Measurements from ENCODE around the gene CLCA4.

DNA sequence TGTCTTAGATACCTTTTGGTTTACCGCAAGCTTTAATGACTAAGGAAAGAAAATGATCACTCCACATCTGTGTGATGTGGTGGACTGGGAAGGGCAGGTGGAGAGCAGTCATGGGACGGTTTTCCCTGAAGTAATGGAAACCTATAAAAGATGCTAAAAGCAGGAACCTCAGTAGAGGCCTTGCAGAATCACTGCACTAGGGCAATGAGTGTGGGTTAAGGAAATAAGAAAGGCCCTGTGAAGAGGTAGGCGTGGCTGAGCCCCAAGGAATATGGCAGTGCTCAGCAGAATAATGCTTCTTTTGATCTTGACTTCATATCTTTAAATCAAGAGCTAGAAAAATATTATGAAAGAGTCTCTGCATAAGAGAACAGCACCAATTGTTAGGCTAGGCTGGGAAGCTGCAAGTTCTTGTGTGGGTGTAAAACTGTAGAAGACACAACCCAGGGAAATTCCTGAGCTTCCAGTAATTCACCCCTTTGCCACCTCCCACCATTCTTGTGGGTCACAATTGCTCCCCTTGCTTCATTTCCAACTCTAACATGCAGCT is 49.9 kb downstream of the CLCA4 start:
- TF ChIP-seq, protein P1, sequence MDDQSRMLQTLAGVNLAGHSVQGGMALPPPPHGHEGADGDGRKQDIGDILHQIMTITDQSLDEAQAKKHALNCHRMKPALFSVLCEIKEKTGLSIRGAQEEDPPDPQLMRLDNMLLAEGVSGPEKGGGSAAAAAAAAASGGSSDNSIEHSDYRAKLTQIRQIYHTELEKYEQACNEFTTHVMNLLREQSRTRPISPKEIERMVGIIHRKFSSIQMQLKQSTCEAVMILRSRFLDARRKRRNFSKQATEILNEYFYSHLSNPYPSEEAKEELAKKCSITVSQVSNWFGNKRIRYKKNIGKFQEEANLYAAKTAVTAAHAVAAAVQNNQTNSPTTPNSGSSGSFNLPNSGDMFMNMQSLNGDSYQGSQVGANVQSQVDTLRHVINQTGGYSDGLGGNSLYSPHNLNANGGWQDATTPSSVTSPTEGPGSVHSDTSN (IDR thresholded peaks at IDR 0.05; ENCODE audit: insufficient replicate concordance, low read depth, low read length): no peak
- no peak for TF ChIP-seq MTA2 (IDR thresholded peaks at IDR 0.05; ENCODE audit: low read depth)
- TF ChIP-seq, protein P2, sequence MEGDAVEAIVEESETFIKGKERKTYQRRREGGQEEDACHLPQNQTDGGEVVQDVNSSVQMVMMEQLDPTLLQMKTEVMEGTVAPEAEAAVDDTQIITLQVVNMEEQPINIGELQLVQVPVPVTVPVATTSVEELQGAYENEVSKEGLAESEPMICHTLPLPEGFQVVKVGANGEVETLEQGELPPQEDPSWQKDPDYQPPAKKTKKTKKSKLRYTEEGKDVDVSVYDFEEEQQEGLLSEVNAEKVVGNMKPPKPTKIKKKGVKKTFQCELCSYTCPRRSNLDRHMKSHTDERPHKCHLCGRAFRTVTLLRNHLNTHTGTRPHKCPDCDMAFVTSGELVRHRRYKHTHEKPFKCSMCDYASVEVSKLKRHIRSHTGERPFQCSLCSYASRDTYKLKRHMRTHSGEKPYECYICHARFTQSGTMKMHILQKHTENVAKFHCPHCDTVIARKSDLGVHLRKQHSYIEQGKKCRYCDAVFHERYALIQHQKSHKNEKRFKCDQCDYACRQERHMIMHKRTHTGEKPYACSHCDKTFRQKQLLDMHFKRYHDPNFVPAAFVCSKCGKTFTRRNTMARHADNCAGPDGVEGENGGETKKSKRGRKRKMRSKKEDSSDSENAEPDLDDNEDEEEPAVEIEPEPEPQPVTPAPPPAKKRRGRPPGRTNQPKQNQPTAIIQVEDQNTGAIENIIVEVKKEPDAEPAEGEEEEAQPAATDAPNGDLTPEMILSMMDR (IDR thresholded peaks at IDR 0.05 in 2 of 3, conservative IDR thresholded peaks at IDR 0.05 in 1 of 3; ENCODE audit: control insufficient read depth in 2 of 3, extremely low read depth in 1 of 3, insufficient read depth in 1 of 3, low read depth in 3 of 3, low read length in 3 of 3): no peak
- TF ChIP-seq TAF1 (IDR thresholded peaks at IDR 0.05; ENCODE audit: borderline replicate concordance, low read depth, low read length): no peak
- TF ChIP-seq EGR1 (IDR thresholded peaks at IDR 0.05; ENCODE audit: borderline replicate concordance in 1 of 2, low read depth in 2 of 2, low read length in 2 of 2): no peak
- no peak for TF ChIP-seq RAD51 (IDR thresholded peaks at IDR 0.05)
- TF ChIP-seq, protein P3, sequence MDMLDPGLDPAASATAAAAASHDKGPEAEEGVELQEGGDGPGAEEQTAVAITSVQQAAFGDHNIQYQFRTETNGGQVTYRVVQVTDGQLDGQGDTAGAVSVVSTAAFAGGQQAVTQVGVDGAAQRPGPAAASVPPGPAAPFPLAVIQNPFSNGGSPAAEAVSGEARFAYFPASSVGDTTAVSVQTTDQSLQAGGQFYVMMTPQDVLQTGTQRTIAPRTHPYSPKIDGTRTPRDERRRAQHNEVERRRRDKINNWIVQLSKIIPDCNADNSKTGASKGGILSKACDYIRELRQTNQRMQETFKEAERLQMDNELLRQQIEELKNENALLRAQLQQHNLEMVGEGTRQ (IDR thresholded peaks at IDR 0.05; ENCODE audit: borderline replicate concordance, low read depth, low read length): no peak
- TF ChIP-seq, protein P4, sequence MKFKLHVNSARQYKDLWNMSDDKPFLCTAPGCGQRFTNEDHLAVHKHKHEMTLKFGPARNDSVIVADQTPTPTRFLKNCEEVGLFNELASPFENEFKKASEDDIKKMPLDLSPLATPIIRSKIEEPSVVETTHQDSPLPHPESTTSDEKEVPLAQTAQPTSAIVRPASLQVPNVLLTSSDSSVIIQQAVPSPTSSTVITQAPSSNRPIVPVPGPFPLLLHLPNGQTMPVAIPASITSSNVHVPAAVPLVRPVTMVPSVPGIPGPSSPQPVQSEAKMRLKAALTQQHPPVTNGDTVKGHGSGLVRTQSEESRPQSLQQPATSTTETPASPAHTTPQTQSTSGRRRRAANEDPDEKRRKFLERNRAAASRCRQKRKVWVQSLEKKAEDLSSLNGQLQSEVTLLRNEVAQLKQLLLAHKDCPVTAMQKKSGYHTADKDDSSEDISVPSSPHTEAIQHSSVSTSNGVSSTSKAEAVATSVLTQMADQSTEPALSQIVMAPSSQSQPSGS (IDR thresholded peaks at IDR 0.05; ENCODE audit: low read length): no peak
- TF ChIP-seq, protein P5, sequence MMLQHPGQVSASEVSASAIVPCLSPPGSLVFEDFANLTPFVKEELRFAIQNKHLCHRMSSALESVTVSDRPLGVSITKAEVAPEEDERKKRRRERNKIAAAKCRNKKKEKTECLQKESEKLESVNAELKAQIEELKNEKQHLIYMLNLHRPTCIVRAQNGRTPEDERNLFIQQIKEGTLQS (IDR thresholded peaks at IDR 0.05; ENCODE audit: borderline replicate concordance, extremely low read depth, low read depth, low read length): no peak
- no peak for TF ChIP-seq CBX5 (IDR thresholded peaks at IDR 0.05; ENCODE audit: low read depth)
- TF ChIP-seq POLR2A (IDR thresholded peaks at IDR 0.05; ENCODE audit: low read depth, low read length): no peak

Data from GM12878 (cell line).